GM18907 (cell line): ENCODE data around the gene IRF2BP1.
"Not testable (repeated sequence)": the region's sequence is repeated elsewhere in the genome, so short reads cannot be mapped to it uniquely, and the experiment has no call there.

Experiments used
- ATAC-seq: cut with Tn5 transposase; IDR thresholded peaks from one replicate; pipeline ENCODE4 v1.9.1; 2021; ENCODE audit warnings: mild to moderate bottlenecking, moderate library complexity; ENCODE audit not compliant: unreplicated experiment

IRF2BP1 gene

GRCh38 chr19:45882652-45883585 is 3.0 kb downstream of the IRF2BP1 start:
- ATAC-seq: no peak

- ATAC-seq: no peak
Measured at GRCh38 chr19:45881909-45882528, 3.9 kb downstream of the IRF2BP1 start.

GRCh38 chr19:45881082-45881908 is 4.6 kb downstream of the IRF2BP1 start:
- no peak for ATAC-seq

GRCh38 chr19:45879971-45880370 is 6.0 kb downstream of the IRF2BP1 start:
- ATAC-seq: no peak

- no peak for ATAC-seq
Measured at GRCh38 chr19:45879055-45879454, 6.9 kb downstream of the IRF2BP1 start.

- ATAC-seq: no peak
Measured at GRCh38 chr19:45878043-45878794, 7.7 kb downstream of the IRF2BP1 start.

- ATAC-seq: no peak
Measured at GRCh38 chr19:45876411-45877197, 9.3 kb downstream of the IRF2BP1 start.

GRCh38 chr19:45876161-45876410 is 9.9 kb downstream of the IRF2BP1 start:
- ATAC-seq: no peak

- no peak for ATAC-seq
Measured at GRCh38 chr19:45874620-45874966, 11.3 kb downstream of the IRF2BP1 start.

- no peak for ATAC-seq
Measured at GRCh38 chr19:45873219-45873772, 12.6 kb downstream of the IRF2BP1 start.

- ATAC-seq: no peak
Measured at GRCh38 chr19:45872095-45872919, 13.6 kb downstream of the IRF2BP1 start.

- ATAC-seq: no peak
Measured at GRCh38 chr19:45870798-45871197, 15.1 kb downstream of the IRF2BP1 start.

GRCh38 chr19:45867241-45867640 is 18.7 kb downstream of the IRF2BP1 start:
- ATAC-seq: not testable (repeated sequence)

- ATAC-seq: no peak
Measured at GRCh38 chr19:45866400-45867176, 19.4 kb downstream of the IRF2BP1 start.

GRCh38 chr19:45865269-45865948 is 20.5 kb downstream of the IRF2BP1 start:
- ATAC-seq: no peak

- no peak for ATAC-seq
Measured at GRCh38 chr19:45864629-45865082, 21.3 kb downstream of the IRF2BP1 start.

- ATAC-seq: peak; percentile 38
Measured at GRCh38 chr19:45863840-45864628, 21.9 kb downstream of the IRF2BP1 start, which contains the start of gene FOXA3. FOXA3 (plus strand) TSS chr19:45864326; CDS start chr19:45864457, 131 bp downstream.
